K562 (cell line): ENCODE measurements around the gene SHFL. TPM values are rescaled to one million over a fixed set of nuclear protein-coding genes. Genes with fewer than 3 reads are reported as not detected.
A peak's percentile ranks its signal among the peaks of the same experiment; 100 is the strongest.

Experiments
- BRD9 ChIP-seq: fragments of 450-650 bp; IDR thresholded peaks from 2 replicates; pipeline ENCODE4 v1.6.1; 2018; ENCODE audit warnings: low read depth; ENCODE audit not compliant: partially characterized antibody
- CEBPB ChIP-seq: fragments of 450-650 bp; IDR thresholded peaks from 2 replicates; pipeline ENCODE4 v1.6.1; 2016; ENCODE audit warnings: missing genetic modification characterization, missing compliant biosample characterization
- CEBPG ChIP-seq, 3 experiments: fragments of 200-800 bp in 1 of 3; sonication (Bioruptor generic) in 1 of 3; sonication (generic) in 1 of 3; formaldehyde crosslinking in 1 of 3; IDR thresholded peaks in 2 of 3; conservative IDR thresholded peaks in 1 of 3; 2 replicates each; pipeline versions ENCODE4 v1.6.1 to v1.8.0; 2016 to 2022; ENCODE audit warnings: missing compliant biosample characterization in 2 of 3, missing genetic modification characterization in 2 of 3, mild to moderate bottlenecking in 1 of 3, missing genetic modification reagents in 1 of 3
- CHD2 ChIP-seq: IDR thresholded peaks from 2 replicates; pipeline ENCODE4 v1.6.1; 2011; ENCODE audit warnings: low read depth, low read length
- CREM ChIP-seq: IDR thresholded peaks from 2 replicates; pipeline ENCODE4 v1.6.1; 2014; ENCODE audit warnings: antibody characterized with exemption, low read depth
- ERF ChIP-seq: fragments of 450-650 bp; formaldehyde crosslinking; IDR thresholded peaks from 2 replicates; pipeline ENCODE4 v1.4.0; 2020; ENCODE audit warnings: mild to moderate bottlenecking, mixed read lengths
- HDAC3 ChIP-seq: fragments of 450-650 bp; IDR thresholded peaks from 2 replicates; pipeline ENCODE4 v1.6.1; 2018; ENCODE audit warnings: borderline replicate concordance, mild to moderate bottlenecking, moderate library complexity; ENCODE audit not compliant: partially characterized antibody
- HNRNPL ChIP-seq: fragments of 200-400 bp; formaldehyde crosslinking; IDR thresholded peaks from 2 replicates; pipeline ENCODE4 v1.6.1; 2017; ENCODE audit warnings: low read depth, mild to moderate bottlenecking, low read length
- MITF ChIP-seq: IDR thresholded peaks from 2 replicates; pipeline ENCODE4 v1.6.1; 2014; ENCODE audit warnings: antibody characterized with exemption
- MYNN ChIP-seq, 2 experiments: sonication (generic); formaldehyde crosslinking in 1 of 2; IDR thresholded peaks; 2 replicates each; pipeline versions ENCODE4 v1.5.0 to v1.6.1; 2016 to 2020; ENCODE audit warnings: antibody characterized with exemption in 1 of 2, missing genetic modification reagents in 1 of 2
- POLR2B ChIP-seq: fragments of 450-650 bp; IDR thresholded peaks from 2 replicates; pipeline ENCODE4 v1.6.1; 2018; ENCODE audit warnings: low read depth; ENCODE audit not compliant: partially characterized antibody
- PYGO2 ChIP-seq: fragments of 450-650 bp; IDR thresholded peaks from 2 replicates; pipeline ENCODE4 v1.6.1; 2016; ENCODE audit warnings: mild to moderate bottlenecking, missing genetic modification characterization, moderate library complexity, missing compliant biosample characterization
- RFX7 ChIP-seq: fragments of 250-450 bp; sonication (Bioruptor Pico); IDR thresholded peaks from 2 replicates; pipeline ENCODE4 v1.5.1; 2021; ENCODE audit warnings: mild to moderate bottlenecking
- SMAD4 ChIP-seq: fragments of 250-450 bp; sonication (Bioruptor Pico); conservative IDR thresholded peaks from 2 replicates; pipeline ENCODE4 v1.8.0; 2021; ENCODE audit warnings: inconsistent platforms, mild to moderate bottlenecking, moderate library complexity
- SMARCC2 ChIP-seq: fragments of 450-650 bp; IDR thresholded peaks from 2 replicates; pipeline ENCODE4 v1.6.1; 2017; ENCODE audit warnings: antibody characterized with exemption, moderate library complexity, mild to moderate bottlenecking, low read depth
- SNRNP70 ChIP-seq: fragments of 200-400 bp; formaldehyde crosslinking; optimal IDR thresholded peaks from 2 replicates; pipeline ENCODE3; 2017; ENCODE audit warnings: low read depth, low read length
- THRB ChIP-seq: fragments of 450-650 bp; formaldehyde crosslinking; conservative IDR thresholded peaks from 2 replicates; pipeline ENCODE4 v1.4.0; 2022; ENCODE audit warnings: mild to moderate bottlenecking, missing genetic modification characterization
- YBX1 ChIP-seq: fragments of 450-650 bp; IDR thresholded peaks from 2 replicates; pipeline ENCODE4 v1.7.1; 2016; ENCODE audit warnings: mild to moderate bottlenecking
- ZBTB49 ChIP-seq: sonication (generic); formaldehyde crosslinking; IDR thresholded peaks from 2 replicates; pipeline ENCODE4 v1.8.0; 2022; ENCODE audit warnings: missing genetic modification reagents, mild to moderate bottlenecking, borderline replicate concordance
- ZBTB7A ChIP-seq: IDR thresholded peaks from 2 replicates; pipeline ENCODE4 v1.6.1; 2011; ENCODE audit warnings: low read depth, mild to moderate bottlenecking, low read length, moderate library complexity, borderline replicate concordance; ENCODE audit not compliant: control insufficient read depth
- ZKSCAN1 ChIP-seq: fragments of 150-350 bp; IDR thresholded peaks from 2 replicates; pipeline ENCODE4 v1.6.1; 2016; ENCODE audit warnings: low read depth, low read length
- ZNF121 ChIP-seq: sonication (generic); formaldehyde crosslinking; conservative IDR thresholded peaks from 2 replicates; pipeline ENCODE4 v1.8.0; 2022; ENCODE audit warnings: missing genetic modification reagents
- ZNF224 ChIP-seq: sonication (generic); formaldehyde crosslinking; IDR thresholded peaks from 2 replicates; pipeline ENCODE4 v1.8.0; 2022; ENCODE audit warnings: mild to moderate bottlenecking, missing genetic modification reagents
- ZNF696 ChIP-seq: fragments of 250-450 bp; sonication (Bioruptor Pico); conservative IDR thresholded peaks from 2 replicates; pipeline ENCODE4 v1.4.0; 2020; ENCODE audit warnings: mild to moderate bottlenecking, moderate library complexity
- polyA plus RNA-seq, 8 experiments: library from polyadenylated mRNA; depleted of rRNA in 4 of 8; stranded (reverse) in 5 of 8; unstranded in 3 of 8; fragments of >200 nt; fragmentation: Nextera tagmentation in 2 of 8; fragmentation: Illumina TruSeq in 1 of 8; extraction: Ambion mirVana in 2 of 8; extraction: Trizol in 1 of 8; gene quantifications; 2 replicates each; pipeline versions ENCODE4 v1.2.1 to v1.2.3, GENCODE V29; 2011 to 2014; ENCODE audit warnings: inconsistent platforms in 1 of 8, missing spikeins in 1 of 8
- total RNA-seq, 7 experiments: library from RNA; depleted of rRNA in 6 of 7; stranded (reverse); fragments of >200 nt in 6 of 7; fragmentation: Illumina TruSeq in 2 of 7; extraction: Trizol in 2 of 7; gene quantifications; 2 replicates each; pipeline versions ENCODE4 v1.2.1 to v1.2.3, GENCODE V29; 2011 to 2021; ENCODE audit warnings: low replicate concordance in 1 of 7

Gene SHFL
- total and polyA plus RNA-seq, 9 of the 15 experiments (the other 6 are each of a cell fraction or from before 2014, with no cell fraction given) = 1.5 to 25.7 (median 13.0) TPM

GRCh38 chr19:10112037-10112761 is 26.1 kb downstream of the SHFL start (continued):
- no peak for TF ChIP-seq MITF
- TF ChIP-seq PYGO2 (tag) = no peak
- no peak for TF ChIP-seq THRB (CRISPR knock-in tag)
- no peak for TF ChIP-seq BRD9
- TF ChIP-seq CEBPB (tag) = peak; percentile 73
- 0 out of 2 replicates have a peak, but pooled peaks have one; percentile 22 for TF ChIP-seq SMAD4 (CRISPR knock-in tag)
- TF ChIP-seq ZNF121 (CRISPR knock-in tag) = peak; percentile 38; the same call in 1 of the 2 replicates
- TF ChIP-seq RFX7 (CRISPR knock-in tag) = peak; percentile 63; the same call in 1 of the 2 replicates
- 0 out of 2 replicates have a peak, but pooled peaks have one; percentile 22 for TF ChIP-seq CHD2
- peak; percentile 35; the same call in 1 of the 2 replicates for TF ChIP-seq ERF (CRISPR knock-in tag)
- no peak for TF ChIP-seq ZBTB49 (CRISPR knock-in tag)
- 0 out of 2 replicates have a peak, but pooled peaks have one; percentile 6 for TF ChIP-seq ZBTB7A
- TF ChIP-seq YBX1 = no peak
- peak; percentile 44 for TF ChIP-seq POLR2B
- no peak for TF ChIP-seq SMARCC2
- 0 out of 2 replicates have a peak, but pooled peaks have one; percentile 25 for TF ChIP-seq CEBPG (CRISPR knock-in tag; IDR thresholded peaks at IDR 0.05)
- no peak for TF ChIP-seq CEBPG (tag; conservative IDR thresholded peaks at IDR 0.05 in 1 of 2, IDR thresholded peaks at IDR 0.05 in 1 of 2)
- TF ChIP-seq CREM = peak; percentile 20; the same call in 1 of the 2 replicates
- no peak for TF ChIP-seq HNRNPL
- TF ChIP-seq ZNF696 = no peak
- TF ChIP-seq ZKSCAN1 = no peak
- peak; percentile 61 for TF ChIP-seq MYNN (IDR thresholded peaks at IDR 0.05)
- TF ChIP-seq MYNN (CRISPR knock-in tag; IDR thresholded peaks at IDR 0.05) = no peak
- TF ChIP-seq SNRNP70 = peak; percentile 67
- no peak for TF ChIP-seq HDAC3
- no peak for TF ChIP-seq ZNF224
